ENCODE measurements around the gene LIPK.

Gene LIPK, protein sequence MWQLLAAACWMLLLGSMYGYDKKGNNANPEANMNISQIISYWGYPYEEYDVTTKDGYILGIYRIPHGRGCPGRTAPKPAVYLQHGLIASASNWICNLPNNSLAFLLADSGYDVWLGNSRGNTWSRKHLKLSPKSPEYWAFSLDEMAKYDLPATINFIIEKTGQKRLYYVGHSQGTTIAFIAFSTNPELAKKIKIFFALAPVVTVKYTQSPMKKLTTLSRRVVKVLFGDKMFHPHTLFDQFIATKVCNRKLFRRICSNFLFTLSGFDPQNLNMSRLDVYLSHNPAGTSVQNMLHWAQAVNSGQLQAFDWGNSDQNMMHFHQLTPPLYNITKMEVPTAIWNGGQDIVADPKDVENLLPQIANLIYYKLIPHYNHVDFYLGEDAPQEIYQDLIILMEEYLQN

DNA sequence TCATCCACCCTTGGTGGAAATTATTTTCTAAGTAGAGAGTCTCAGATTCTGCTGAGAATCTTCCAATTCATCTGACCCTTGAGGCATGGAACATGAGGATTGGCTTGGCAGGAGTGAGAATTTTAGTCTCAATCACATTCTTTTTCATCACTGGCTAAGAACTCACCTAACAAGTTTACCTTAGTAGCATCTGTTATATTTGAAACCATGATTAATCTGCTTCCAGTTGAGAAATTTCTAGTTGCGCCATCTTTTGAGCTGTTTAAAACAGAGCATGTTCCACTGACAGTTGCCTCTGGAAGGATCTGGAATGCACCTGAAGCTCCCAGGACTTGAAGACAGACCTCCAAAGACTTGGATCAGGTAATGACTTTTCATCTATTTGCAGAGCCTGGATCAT, at the start of gene LIPK:
LIPK (plus strand) TSS at position 292 of the 400 bp plus-strand sequence. CDS start 18,295 bp downstream, outside the sequence.
- Histone ChIP-seq H3K27me3 (replicated peaks; ENCODE audit: control insufficient read depth, insufficient read depth, low read length) (no peaks in the 10 kb centered on the region), H3K36me3 (ENCODE audit: control insufficient read depth, insufficient read depth, low read length) (no peaks in the 10 kb centered on the region), H3K4me3 (replicated peaks; ENCODE audit: low read depth, low read length) (no peak within 1 kb of the TSS)
- TF ChIP-seq, protein P1, sequence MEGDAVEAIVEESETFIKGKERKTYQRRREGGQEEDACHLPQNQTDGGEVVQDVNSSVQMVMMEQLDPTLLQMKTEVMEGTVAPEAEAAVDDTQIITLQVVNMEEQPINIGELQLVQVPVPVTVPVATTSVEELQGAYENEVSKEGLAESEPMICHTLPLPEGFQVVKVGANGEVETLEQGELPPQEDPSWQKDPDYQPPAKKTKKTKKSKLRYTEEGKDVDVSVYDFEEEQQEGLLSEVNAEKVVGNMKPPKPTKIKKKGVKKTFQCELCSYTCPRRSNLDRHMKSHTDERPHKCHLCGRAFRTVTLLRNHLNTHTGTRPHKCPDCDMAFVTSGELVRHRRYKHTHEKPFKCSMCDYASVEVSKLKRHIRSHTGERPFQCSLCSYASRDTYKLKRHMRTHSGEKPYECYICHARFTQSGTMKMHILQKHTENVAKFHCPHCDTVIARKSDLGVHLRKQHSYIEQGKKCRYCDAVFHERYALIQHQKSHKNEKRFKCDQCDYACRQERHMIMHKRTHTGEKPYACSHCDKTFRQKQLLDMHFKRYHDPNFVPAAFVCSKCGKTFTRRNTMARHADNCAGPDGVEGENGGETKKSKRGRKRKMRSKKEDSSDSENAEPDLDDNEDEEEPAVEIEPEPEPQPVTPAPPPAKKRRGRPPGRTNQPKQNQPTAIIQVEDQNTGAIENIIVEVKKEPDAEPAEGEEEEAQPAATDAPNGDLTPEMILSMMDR (IDR thresholded peaks at IDR 0.05; ENCODE audit: insufficient read depth, low read length, poor library complexity, severe bottlenecking) = no peak
- DNase-seq (ENCODE audit: extremely low read depth, insufficient read length) = no peak

DNA sequence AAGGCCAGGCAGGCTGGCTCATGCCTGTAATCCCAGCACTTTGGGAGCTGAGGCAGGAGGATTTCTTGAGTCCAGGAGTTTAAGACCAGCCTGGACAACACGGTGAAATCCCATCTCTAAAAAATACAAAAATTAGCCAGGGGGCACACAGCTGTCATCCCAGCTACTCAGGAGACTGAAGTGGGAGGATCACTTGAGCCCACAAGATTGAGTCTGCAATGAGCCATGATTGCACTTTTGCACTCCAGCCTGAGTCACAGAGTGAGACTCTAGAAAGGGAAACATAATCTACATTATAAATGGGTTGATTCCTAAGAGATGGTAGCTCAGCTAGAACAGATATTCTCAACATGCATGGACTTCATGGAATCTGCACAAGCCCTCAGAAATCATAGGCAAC, 48.1 kb upstream of the LIPK start:
- DNase-seq (ENCODE audit: extremely low read depth, insufficient read length) = no peak
- no peaks in the 10 kb centered on the region for H3K27me3 ChIP-seq (replicated peaks; ENCODE audit: control insufficient read depth, insufficient read depth, low read length)
- H3K4me3 ChIP-seq (replicated peaks; ENCODE audit: low read depth, low read length) = no peak overlapping the region
- TF ChIP-seq, protein P1 (IDR thresholded peaks at IDR 0.05; ENCODE audit: insufficient read depth, low read length, poor library complexity, severe bottlenecking) = no peak
- H3K36me3 ChIP-seq (ENCODE audit: control insufficient read depth, insufficient read depth, low read length) = no peaks in the 10 kb centered on the region

DNA sequence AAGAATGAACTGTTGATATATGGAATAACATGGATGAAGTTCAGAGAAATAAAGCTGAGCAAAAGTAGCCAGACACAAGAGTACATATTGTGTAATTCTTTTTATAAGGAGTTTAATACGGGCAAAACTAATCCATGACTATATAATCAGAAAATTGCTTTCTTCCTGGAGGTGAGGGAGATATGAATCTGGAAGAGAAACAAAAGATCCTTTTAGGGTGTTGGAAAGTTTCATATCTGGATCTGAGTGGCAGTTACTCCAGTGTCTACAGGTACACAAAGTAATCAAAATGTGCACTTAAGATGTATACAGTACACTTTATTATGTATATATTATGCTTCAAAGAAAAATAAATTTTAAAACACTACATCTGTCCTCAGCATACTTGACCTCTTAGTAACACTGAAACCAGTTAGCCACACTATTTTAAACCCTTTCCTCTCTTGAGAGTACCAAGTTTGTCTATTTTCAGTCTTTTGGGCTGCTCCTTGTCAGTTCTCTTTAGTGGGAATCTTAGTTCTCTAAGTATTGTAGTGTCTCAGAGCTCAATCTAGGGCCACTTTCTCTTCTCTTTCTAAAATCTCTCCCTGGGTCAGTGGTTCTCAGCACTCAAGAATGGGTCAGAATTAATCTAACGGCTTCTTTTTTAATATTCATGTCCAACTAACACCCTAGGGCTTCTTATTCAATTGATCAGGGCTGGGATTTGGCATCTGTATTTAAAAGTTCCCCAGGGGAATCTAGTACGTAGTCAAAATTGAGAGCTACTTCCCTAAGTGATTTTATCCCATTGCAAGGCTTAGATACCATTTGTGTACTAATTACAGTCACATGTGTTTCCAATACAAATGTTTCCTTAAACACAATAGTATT, 46.1 kb upstream of the LIPK start:
- H3K36me3 ChIP-seq (ENCODE audit: control insufficient read depth, insufficient read depth, low read length) = no peaks in the 10 kb centered on the region
- no peaks in the 10 kb centered on the region for H3K27me3 ChIP-seq (replicated peaks; ENCODE audit: control insufficient read depth, insufficient read depth, low read length)
- TF ChIP-seq, protein P1 (IDR thresholded peaks at IDR 0.05; ENCODE audit: insufficient read depth, low read length, poor library complexity, severe bottlenecking) = no peak
- no peak overlapping the region for H3K4me3 ChIP-seq (replicated peaks; ENCODE audit: low read depth, low read length)
- no peak for DNase-seq (ENCODE audit: extremely low read depth, insufficient read length)

DNA sequence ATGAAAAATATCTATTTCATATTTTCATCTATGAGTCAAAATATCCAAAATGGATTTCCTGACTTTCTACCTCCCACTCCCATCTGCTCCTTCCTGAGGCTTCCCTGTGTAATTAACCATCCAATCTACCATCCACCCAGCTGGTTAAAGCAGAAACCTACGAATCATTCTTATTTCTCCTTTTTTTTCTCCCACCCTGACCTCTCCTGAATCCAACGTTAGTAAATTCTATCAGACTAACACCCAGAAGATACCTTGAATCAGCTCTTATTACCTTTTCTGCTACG, 45.5 kb upstream of the LIPK start:
- H3K4me3 ChIP-seq (replicated peaks; ENCODE audit: low read depth, low read length) = no peak overlapping the region
- TF ChIP-seq, protein P1 (IDR thresholded peaks at IDR 0.05; ENCODE audit: insufficient read depth, low read length, poor library complexity, severe bottlenecking) = no peak
- no peaks in the 10 kb centered on the region for H3K27me3 ChIP-seq (replicated peaks; ENCODE audit: control insufficient read depth, insufficient read depth, low read length)
- DNase-seq (ENCODE audit: extremely low read depth, insufficient read length) = no peak
- no peaks in the 10 kb centered on the region for H3K36me3 ChIP-seq (ENCODE audit: control insufficient read depth, insufficient read depth, low read length)

DNA sequence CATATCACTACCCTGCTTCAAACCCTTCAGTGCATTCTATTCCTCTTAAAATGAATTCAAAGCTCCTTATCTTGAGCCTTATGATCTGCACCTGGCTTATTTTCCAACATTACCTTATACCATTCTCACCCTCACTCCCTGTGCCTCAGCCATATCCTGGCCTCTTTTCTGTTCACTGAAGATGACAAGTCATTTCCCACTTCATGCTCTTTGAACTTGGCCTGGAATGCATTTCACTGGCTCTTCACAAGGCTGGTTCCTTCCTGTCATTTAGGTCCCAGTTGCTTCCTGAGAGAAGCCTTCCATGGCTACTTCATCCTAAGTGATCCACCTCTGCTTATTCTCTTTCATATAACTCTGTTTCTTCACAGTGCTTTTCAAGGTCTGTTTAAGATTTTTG, 45.0 kb upstream of the LIPK start:
- Histone ChIP-seq H3K4me3 (replicated peaks; ENCODE audit: low read depth, low read length) (no peak overlapping the region), H3K27me3 (replicated peaks; ENCODE audit: control insufficient read depth, insufficient read depth, low read length) (no peaks in the 10 kb centered on the region), H3K36me3 (ENCODE audit: control insufficient read depth, insufficient read depth, low read length) (no peaks in the 10 kb centered on the region)
- TF ChIP-seq, protein P1 (IDR thresholded peaks at IDR 0.05; ENCODE audit: insufficient read depth, low read length, poor library complexity, severe bottlenecking) = no peak
- no peak for DNase-seq (ENCODE audit: extremely low read depth, insufficient read length)

Measured in GM06990 (cell line).